ENCODE data around the gene MID1.

The MID1 gene

GRCh38 chrX:10512741-10513140 lies 107.6 kb downstream of the MID1 start:
- in situ Hi-C loops (cut with MboI; ENCODE audit: low pct_unique_long_range_greater_than_20kb, low sequenced_read_pairs, unreplicated experiment) = no loop called here
- DNase-seq (ENCODE audit: low spot score) = no peak
- TF ChIP-seq, protein P1, sequence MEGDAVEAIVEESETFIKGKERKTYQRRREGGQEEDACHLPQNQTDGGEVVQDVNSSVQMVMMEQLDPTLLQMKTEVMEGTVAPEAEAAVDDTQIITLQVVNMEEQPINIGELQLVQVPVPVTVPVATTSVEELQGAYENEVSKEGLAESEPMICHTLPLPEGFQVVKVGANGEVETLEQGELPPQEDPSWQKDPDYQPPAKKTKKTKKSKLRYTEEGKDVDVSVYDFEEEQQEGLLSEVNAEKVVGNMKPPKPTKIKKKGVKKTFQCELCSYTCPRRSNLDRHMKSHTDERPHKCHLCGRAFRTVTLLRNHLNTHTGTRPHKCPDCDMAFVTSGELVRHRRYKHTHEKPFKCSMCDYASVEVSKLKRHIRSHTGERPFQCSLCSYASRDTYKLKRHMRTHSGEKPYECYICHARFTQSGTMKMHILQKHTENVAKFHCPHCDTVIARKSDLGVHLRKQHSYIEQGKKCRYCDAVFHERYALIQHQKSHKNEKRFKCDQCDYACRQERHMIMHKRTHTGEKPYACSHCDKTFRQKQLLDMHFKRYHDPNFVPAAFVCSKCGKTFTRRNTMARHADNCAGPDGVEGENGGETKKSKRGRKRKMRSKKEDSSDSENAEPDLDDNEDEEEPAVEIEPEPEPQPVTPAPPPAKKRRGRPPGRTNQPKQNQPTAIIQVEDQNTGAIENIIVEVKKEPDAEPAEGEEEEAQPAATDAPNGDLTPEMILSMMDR (IDR thresholded peaks at IDR 0.05; ENCODE audit: extremely low read depth, insufficient read depth, missing control alignments) = no peak

- DNase-seq (ENCODE audit: low spot score) = no peak
Observed at GRCh38 chrX:10512258-10512657, 108.1 kb downstream of the MID1 start.

DNA sequence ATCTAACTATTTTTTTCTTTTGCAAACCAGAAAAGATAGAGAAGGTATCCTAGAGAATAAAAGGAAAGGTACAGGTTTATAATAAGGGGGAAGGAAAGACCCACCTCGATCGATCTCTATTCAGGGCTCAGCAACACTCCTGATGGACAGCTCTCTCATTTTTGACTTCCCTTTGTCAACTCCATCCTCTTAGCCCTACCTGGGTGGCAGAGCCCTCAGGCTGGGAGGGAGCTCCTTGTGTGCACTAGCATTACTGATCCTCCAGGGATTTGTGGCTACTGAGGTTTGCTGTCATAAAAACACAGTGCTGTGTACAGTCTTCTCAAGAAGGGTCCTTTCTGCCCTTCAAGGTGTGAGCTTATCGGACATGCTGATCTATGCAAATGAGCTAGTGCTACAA lies 111.0 kb downstream of the MID1 start:
- TF ChIP-seq, protein P1 (IDR thresholded peaks at IDR 0.05; ENCODE audit: extremely low read depth, insufficient read depth, missing control alignments) = no peak
- no peak for DNase-seq (ENCODE audit: low spot score)
- in situ Hi-C loops (cut with MboI; ENCODE audit: low pct_unique_long_range_greater_than_20kb, low sequenced_read_pairs, unreplicated experiment) = no loop called here

More at GRCh38 chrX:10512258-10512657, 108.1 kb downstream of the MID1 start:
- TF ChIP-seq, protein P1 (IDR thresholded peaks at IDR 0.05; ENCODE audit: extremely low read depth, insufficient read depth, missing control alignments) = no peak
- in situ Hi-C loops (cut with MboI; ENCODE audit: low pct_unique_long_range_greater_than_20kb, low sequenced_read_pairs, unreplicated experiment) = no loop called here

- DNase-seq (ENCODE audit: low spot score) = no peak
- in situ Hi-C loops (cut with MboI; ENCODE audit: low pct_unique_long_range_greater_than_20kb, low sequenced_read_pairs, unreplicated experiment) = no loop called here
- TF ChIP-seq, protein P1 (IDR thresholded peaks at IDR 0.05; ENCODE audit: extremely low read depth, insufficient read depth, missing control alignments) = no peak
Observed at GRCh38 chrX:10508891-10509290, 111.5 kb downstream of the MID1 start.

- in situ Hi-C loops (cut with MboI; ENCODE audit: low pct_unique_long_range_greater_than_20kb, low sequenced_read_pairs, unreplicated experiment) = no loop called here
- TF ChIP-seq, protein P1 (IDR thresholded peaks at IDR 0.05; ENCODE audit: extremely low read depth, insufficient read depth, missing control alignments) = no peak
- DNase-seq (ENCODE audit: low spot score) = no peak
Observed at GRCh38 chrX:10507876-10508275, 112.5 kb downstream of the MID1 start.

DNA sequence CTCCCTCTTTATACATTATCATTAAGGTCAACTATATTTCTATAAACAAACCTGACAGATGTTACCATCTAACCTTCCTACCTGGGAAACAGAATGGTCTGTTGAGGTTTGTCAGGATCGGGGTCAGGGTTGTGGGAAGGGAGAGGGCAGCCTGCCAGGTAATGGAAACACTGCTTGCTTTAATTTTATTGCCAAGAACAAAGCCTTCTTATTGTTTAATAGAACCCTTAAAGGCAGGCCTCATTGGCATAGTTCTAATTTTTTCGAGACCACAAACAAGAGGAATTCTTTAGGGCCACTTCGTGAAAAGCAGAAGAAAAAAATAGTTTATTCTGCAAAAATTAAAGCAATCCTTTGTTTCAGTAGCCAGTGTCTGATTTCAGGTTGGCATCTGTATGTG lies 113.2 kb downstream of the MID1 start:
- TF ChIP-seq, protein P1 (IDR thresholded peaks at IDR 0.05; ENCODE audit: extremely low read depth, insufficient read depth, missing control alignments) = no peak
- no peak for DNase-seq (ENCODE audit: low spot score)
- in situ Hi-C loops (cut with MboI; ENCODE audit: low pct_unique_long_range_greater_than_20kb, low sequenced_read_pairs, unreplicated experiment) = no loop called here

DNA sequence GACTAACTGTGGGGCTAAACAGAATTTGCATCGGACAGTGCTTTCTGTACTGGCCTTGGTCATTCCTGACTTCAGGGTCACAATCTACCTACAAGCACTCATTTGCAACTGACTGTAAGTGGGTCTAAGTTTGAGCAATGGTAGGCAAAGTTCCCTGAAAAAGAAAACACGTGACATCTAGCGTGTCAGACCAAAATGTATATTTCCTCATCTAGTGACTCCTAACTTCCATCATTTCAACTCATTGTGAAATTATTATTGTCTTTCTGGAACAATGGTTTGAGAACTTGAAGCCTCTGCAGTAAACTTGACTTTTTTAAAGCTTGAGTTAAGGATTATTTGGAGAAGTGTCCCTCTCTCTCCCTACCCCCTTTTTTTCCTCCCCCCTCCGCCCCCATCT lies 113.6 kb downstream of the MID1 start:
- TF ChIP-seq, protein P1 (IDR thresholded peaks at IDR 0.05; ENCODE audit: extremely low read depth, insufficient read depth, missing control alignments) = no peak
- in situ Hi-C loops (cut with MboI; ENCODE audit: low pct_unique_long_range_greater_than_20kb, low sequenced_read_pairs, unreplicated experiment) = no loop called here
- no peak for DNase-seq (ENCODE audit: low spot score)

All from GM13977 (cell line).